Panc1 (cell line): ENCODE results near the gene ADK. TPM values are rescaled to one million over a fixed set of nuclear protein-coding genes. Genes with fewer than 3 reads are reported as not detected.

Source experiments
- ATAC-seq: fragments of 200-7000 bp; cut with Tn5 transposase; 2 replicates; pipeline ENCODE4 v1.9.1; 2020; ENCODE audit warnings: mild to moderate bottlenecking, moderate library complexity
- BruUV-seq: library from RNA; stranded (reverse); fragments of 400-500 nt; replicated peaks from 2 replicates; lab custom pipeline; 2021; lab: Mats Ljungman, UMichigan
- CTCF ChIA-PET: fragments of 300-600 bp; sonication (Branson Sonifier 250); formaldehyde crosslinking; loops from one replicate; lab custom pipeline; 2022; ENCODE audit warnings: antibody characterized with exemption; lab: Charles Lee
- POLR2A ChIA-PET: fragments of 300-600 bp; sonication (Branson Sonifier 250); formaldehyde crosslinking; loops from one replicate; lab custom pipeline; 2022; ENCODE audit warnings: antibody characterized with exemption; lab: Charles Lee
- DNase-seq: peaks from one replicate; pipeline ENCODE4 v3.0.0-alpha.2; 2010; ENCODE audit warnings: low read depth, low spot score
- H3K27ac ChIP-seq: 2 replicates; pipeline ENCODE4 v1.5.1; 2011; ENCODE audit warnings: mild to moderate bottlenecking, low read length, inconsistent platforms
- H3K27me3 ChIP-seq: fragments of 200-500 bp; sonication (Bioruptor generic); 2 replicates; pipeline ENCODE4 v1.6.0; 2014; ENCODE audit warnings: low read length, inconsistent platforms; ENCODE audit not compliant: control insufficient read depth, insufficient read depth
- H3K36me3 ChIP-seq: fragments of 200-500 bp; sonication (Bioruptor generic); 2 replicates; pipeline ENCODE4 v1.5.1; 2014; ENCODE audit warnings: inconsistent platforms, mild to moderate bottlenecking, low read length, moderate library complexity; ENCODE audit not compliant: control insufficient read depth, insufficient read depth
- H3K4me1 ChIP-seq: 2 replicates; pipeline ENCODE4 v1.5.1; 2011; ENCODE audit warnings: inconsistent platforms, mild to moderate bottlenecking, low read length, moderate library complexity; ENCODE audit not compliant: control insufficient read depth, insufficient read depth
- H3K4me3 ChIP-seq, 2 experiments: 2 replicates each; pipeline ENCODE4 v1.5.1; 2011 to 2012; ENCODE audit warnings: low read depth in 2 of 2, low read length in 2 of 2, mild to moderate bottlenecking in 2 of 2, inconsistent platforms in 1 of 2, moderate library complexity in 1 of 2
- H3K9me3 ChIP-seq: fragments of 200-500 bp; sonication (Bioruptor generic); 2 replicates; pipeline ENCODE4 v1.5.1; 2014; ENCODE audit warnings: low read depth, mild to moderate bottlenecking, inconsistent platforms, low read length, moderate library complexity; ENCODE audit not compliant: control insufficient read depth, insufficient read depth
- CTCF ChIP-seq: fragments of 450-650 bp; IDR thresholded peaks from 2 replicates; pipeline ENCODE4 v1.5.1; 2017; ENCODE audit warnings: mild to moderate bottlenecking
- POLR2AphosphoS5 ChIP-seq: IDR thresholded peaks from 2 replicates; pipeline ENCODE4 v1.6.1; 2012; ENCODE audit warnings: mild to moderate bottlenecking, low read depth, low read length, moderate library complexity
- REST ChIP-seq, 2 experiments: IDR thresholded peaks; 2 replicates each; pipeline ENCODE4 v1.6.1; 2011 to 2012; ENCODE audit warnings: low read depth in 2 of 2, control low read depth in 1 of 2, low read length in 1 of 2, mild to moderate bottlenecking in 1 of 2, moderate library complexity in 1 of 2; ENCODE audit not compliant: insufficient read depth in 1 of 2
- SIN3A ChIP-seq: IDR thresholded peaks from 2 replicates; pipeline ENCODE4 v1.6.1; 2012; ENCODE audit warnings: low read depth, mild to moderate bottlenecking, low read length, moderate library complexity, borderline replicate concordance; ENCODE audit not compliant: insufficient read depth
- TCF7L2 ChIP-seq: IDR thresholded peaks from 2 replicates; pipeline ENCODE4 v1.6.1; 2011; ENCODE audit warnings: mild to moderate bottlenecking, low read depth, low read length, inconsistent platforms
- in situ Hi-C: cut with HindIII; loops from 2 replicates; pipeline ENCODE4 v1.10.0; 2016; ENCODE audit warnings: low sequenced_read_pairs, low pct_unique_long_range_greater_than_20kb
- intact Hi-C: fragments of 100-400 bp; cut with micrococcal nuclease; formaldehyde crosslinking; loops from one replicate; pipeline ENCODE4 v1.10.0; 2022; ENCODE audit not compliant: unreplicated experiment
- total RNA-seq: library from RNA; stranded (reverse); gene quantifications from one replicate; pipeline ENCODE4 v1.2.1, GENCODE V29; 2021; ENCODE audit not compliant: unreplicated experiment

ADK gene
- total RNA-seq, 1 experiment from 2014 or later: 64.5 TPM

GRCh38 chr10:74705358-74705980 lies 554.4 kb downstream of the ADK start:
- in situ Hi-C loops: no loop called here
- no peaks in the 10 kb centered on the region for H3K36me3 ChIP-seq
- no TSS peak for BruUV-seq
- ChIA-PET POLR2A (no interaction called here), CTCF (interaction anchor here (0.6 kb wide), 1 partner anchor 31 kb away, joined by 5 read pairs; no protein-coding TSS in a partner anchor)
- intact Hi-C loops: no loop called here
- H3K27ac ChIP-seq: no peak overlapping the region
- H3K9me3 ChIP-seq: no peaks in the 10 kb centered on the region
- DNase-seq (no peak), ATAC-seq (no peak)
- no peak for TF ChIP-seq SIN3A
- TF ChIP-seq CTCF: no peak
- no peak for TF ChIP-seq TCF7L2
- TF ChIP-seq POLR2AphosphoS5: no peak
- no peak for TF ChIP-seq REST (IDR thresholded peaks at IDR 0.05; ENCODE audit: insufficient read depth in 1 of 2, low read depth in 2 of 2, low read length in 1 of 2)
- no peaks in the 10 kb centered on the region for H3K4me1 ChIP-seq
- H3K4me3 ChIP-seq: no peak overlapping the region
- no peaks in the 10 kb centered on the region for H3K27me3 ChIP-seq

- ChIA-PET POLR2A (no interaction called here), CTCF (no interaction called here)
- BruUV-seq: no TSS peak
- in situ Hi-C loops: no loop called here
- intact Hi-C loops: no loop called here
- ATAC-seq (no peak), DNase-seq (no peak)
- Histone ChIP-seq H3K4me1 (no peaks in the 10 kb centered on the region), H3K9me3 (no peaks in the 10 kb centered on the region), H3K36me3 (no peaks in the 10 kb centered on the region), H3K4me3 (no peak overlapping the region), H3K27me3 (no peaks in the 10 kb centered on the region), H3K27ac (no peak overlapping the region)
- TF ChIP-seq CTCF: no peak
- no peak for TF ChIP-seq REST (IDR thresholded peaks at IDR 0.05; ENCODE audit: insufficient read depth in 1 of 2, low read depth in 2 of 2, low read length in 1 of 2)
- TF ChIP-seq POLR2AphosphoS5: no peak
- TF ChIP-seq SIN3A: no peak
- TF ChIP-seq TCF7L2: no peak
Observed at GRCh38 chr10:74706966-74707365, 555.9 kb downstream of the ADK start.
